ENCODE measurements around the gene SH3RF1. TPM values are rescaled to one million over a fixed set of nuclear protein-coding genes. Genes with fewer than 3 reads are reported as not detected.

SH3RF1 gene
- total RNA-seq, 2 donors from 2014 or later: 17.1 to 17.4 TPM

GRCh38 chr4:169189372-169189771 lies 81.4 kb downstream of the SH3RF1 start:
- Histone ChIP-seq H3K27ac (no peak overlapping the region), H3K36me3 (replicated peaks in 1 of 2; ENCODE audit: insufficient read depth in 1 of 2, low read depth in 2 of 2) (no peaks in the 10 kb centered on the region), H3K9me3 (no peaks in the 10 kb centered on the region), H3K27me3 (no peaks in the 10 kb centered on the region), H3K4me1 (peaks cover 15% of the 10 kb centered on the region), H3K4me3 (no peak overlapping the region)
- 83 to 86% methylated on average over 4 of the region's 4 CpGs for WGBS, 2 donors
- TF ChIP-seq, protein P1, sequence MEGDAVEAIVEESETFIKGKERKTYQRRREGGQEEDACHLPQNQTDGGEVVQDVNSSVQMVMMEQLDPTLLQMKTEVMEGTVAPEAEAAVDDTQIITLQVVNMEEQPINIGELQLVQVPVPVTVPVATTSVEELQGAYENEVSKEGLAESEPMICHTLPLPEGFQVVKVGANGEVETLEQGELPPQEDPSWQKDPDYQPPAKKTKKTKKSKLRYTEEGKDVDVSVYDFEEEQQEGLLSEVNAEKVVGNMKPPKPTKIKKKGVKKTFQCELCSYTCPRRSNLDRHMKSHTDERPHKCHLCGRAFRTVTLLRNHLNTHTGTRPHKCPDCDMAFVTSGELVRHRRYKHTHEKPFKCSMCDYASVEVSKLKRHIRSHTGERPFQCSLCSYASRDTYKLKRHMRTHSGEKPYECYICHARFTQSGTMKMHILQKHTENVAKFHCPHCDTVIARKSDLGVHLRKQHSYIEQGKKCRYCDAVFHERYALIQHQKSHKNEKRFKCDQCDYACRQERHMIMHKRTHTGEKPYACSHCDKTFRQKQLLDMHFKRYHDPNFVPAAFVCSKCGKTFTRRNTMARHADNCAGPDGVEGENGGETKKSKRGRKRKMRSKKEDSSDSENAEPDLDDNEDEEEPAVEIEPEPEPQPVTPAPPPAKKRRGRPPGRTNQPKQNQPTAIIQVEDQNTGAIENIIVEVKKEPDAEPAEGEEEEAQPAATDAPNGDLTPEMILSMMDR (IDR thresholded peaks at IDR 0.05): no peak
- TF ChIP-seq POLR2A (IDR thresholded peaks at IDR 0.05): no peak
- DNase-seq (no peak), ATAC-seq (no peak)
- intact Hi-C loops (cut with DNase I): no loop called here

DNA sequence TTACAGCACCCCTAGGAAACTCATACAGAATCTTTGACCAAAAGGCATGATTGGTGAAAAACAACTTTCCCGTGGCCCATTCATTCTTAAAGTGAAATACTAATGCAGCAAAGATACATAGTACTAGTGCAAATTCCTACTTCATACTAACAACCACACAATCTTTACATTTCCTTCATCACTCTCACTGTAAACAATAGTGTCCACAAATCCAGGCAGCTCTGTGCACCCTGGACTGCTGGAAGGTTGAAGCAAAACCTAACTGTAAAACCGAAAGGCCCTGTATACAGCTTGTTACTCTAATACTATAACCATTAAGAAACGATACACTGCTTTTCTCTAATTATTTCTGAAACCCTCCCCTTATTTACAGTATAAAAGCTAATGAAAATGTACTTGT lies 82.6 kb downstream of the SH3RF1 start:
- 94% methylated on average over 3 of the region's 3 CpGs for WGBS, 2 donors

DNA sequence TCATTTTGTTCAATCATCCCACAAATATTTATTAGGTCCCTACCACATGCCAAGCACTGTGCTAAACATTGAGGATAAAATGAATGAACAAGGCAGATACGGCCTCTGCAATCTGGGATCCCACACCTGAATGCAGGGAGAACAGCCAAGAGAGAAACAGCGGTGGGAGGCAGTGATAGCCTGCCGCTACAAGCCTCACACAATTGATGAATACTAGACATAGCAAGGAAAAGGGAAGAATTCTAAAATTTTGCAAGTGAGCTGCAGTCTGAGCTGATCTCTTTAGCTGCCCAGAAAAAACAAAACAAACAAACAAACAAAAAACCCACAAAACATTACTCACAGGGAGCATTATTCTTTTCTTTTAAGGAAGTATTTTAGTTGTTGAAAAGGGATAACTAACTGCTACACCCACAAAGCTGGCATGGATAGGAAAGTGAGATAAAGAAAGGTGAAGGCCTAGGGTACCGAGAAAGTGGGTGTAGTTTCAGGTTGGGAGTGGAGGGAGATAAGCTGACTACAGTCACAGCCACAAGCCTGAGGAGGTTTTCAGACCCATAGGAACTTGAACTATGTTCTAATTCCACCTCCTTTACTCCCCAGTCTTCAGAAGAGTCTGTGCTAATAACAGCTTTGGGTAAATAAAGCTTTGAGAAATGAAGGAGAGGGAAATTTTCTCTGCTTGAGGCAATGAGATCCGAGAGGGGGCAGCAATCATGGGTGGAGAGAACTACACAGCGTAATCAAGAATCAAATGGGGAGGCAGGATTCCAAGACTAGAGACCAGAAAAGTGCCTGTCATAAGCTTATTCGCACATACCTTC lies 85.4 kb downstream of the SH3RF1 start:
- 43 to 60% methylated on average over 7 of the region's 7 CpGs for WGBS, 2 donors
- no peaks in the 10 kb centered on the region for H3K9me3 ChIP-seq
- no peak overlapping the region for H3K4me3 ChIP-seq
- intact Hi-C loops (cut with DNase I): no loop called here
- TF ChIP-seq, protein P1 (IDR thresholded peaks at IDR 0.05): no peak
- TF ChIP-seq POLR2A (IDR thresholded peaks at IDR 0.05): no peak
- H3K27ac ChIP-seq: peak overlapping the region in 2 of 4 donors; percentile 8 to 15
- DNase-seq: no peak
- ATAC-seq: no peak
- H3K4me1 ChIP-seq: peaks cover 29% of the 10 kb centered on the region
- H3K27me3 ChIP-seq: no peaks in the 10 kb centered on the region
- no peaks in the 10 kb centered on the region for H3K36me3 ChIP-seq (replicated peaks in 1 of 2; ENCODE audit: insufficient read depth in 1 of 2, low read depth in 2 of 2)

More for the DNA sequence above, 82.6 kb downstream of the SH3RF1 start:
- intact Hi-C loops (cut with DNase I): no loop called here
- no peaks in the 10 kb centered on the region for H3K36me3 ChIP-seq (replicated peaks in 1 of 2; ENCODE audit: insufficient read depth in 1 of 2, low read depth in 2 of 2)
- H3K27ac ChIP-seq: no peak overlapping the region
- H3K9me3 ChIP-seq: no peaks in the 10 kb centered on the region
- ATAC-seq (no peak), DNase-seq (no peak)
- no peaks in the 10 kb centered on the region for H3K27me3 ChIP-seq
- no peak for TF ChIP-seq POLR2A (IDR thresholded peaks at IDR 0.05)
- TF ChIP-seq, protein P1 (IDR thresholded peaks at IDR 0.05): no peak
- no peak overlapping the region for H3K4me3 ChIP-seq
- H3K4me1 ChIP-seq: peaks cover 27% of the 10 kb centered on the region

GRCh38 chr4:169184686-169185085 lies 86.1 kb downstream of the SH3RF1 start:
- H3K36me3 ChIP-seq (replicated peaks in 1 of 2; ENCODE audit: insufficient read depth in 1 of 2, low read depth in 2 of 2): no peaks in the 10 kb centered on the region
- ATAC-seq: no peak
- no peaks in the 10 kb centered on the region for H3K27me3 ChIP-seq
- no peak overlapping the region for H3K4me3 ChIP-seq
- intact Hi-C loops (cut with DNase I): no loop called here
- peak overlapping the region in 2 of 4 donors; percentile 8 to 15 for H3K27ac ChIP-seq
- peaks cover 36% of the 10 kb centered on the region for H3K4me1 ChIP-seq
- H3K9me3 ChIP-seq: no peaks in the 10 kb centered on the region
- DNase-seq: no peak
- TF ChIP-seq, protein P1 (IDR thresholded peaks at IDR 0.05): no peak
- TF ChIP-seq POLR2A (IDR thresholded peaks at IDR 0.05): no peak
- WGBS, 2 donors: 35 to 43% methylated on average over 3 of the region's 3 CpGs

GRCh38 chr4:169184236-169184635 lies 86.5 kb downstream of the SH3RF1 start:
- ATAC-seq: no peak
- no peak overlapping the region for H3K27ac ChIP-seq
- WGBS, 2 donors: 68% methylated on average over 3 of the region's 3 CpGs
- peaks cover 36% of the 10 kb centered on the region for H3K4me1 ChIP-seq
- no peaks in the 10 kb centered on the region for H3K36me3 ChIP-seq (replicated peaks in 1 of 2; ENCODE audit: insufficient read depth in 1 of 2, low read depth in 2 of 2)
- no peak overlapping the region for H3K4me3 ChIP-seq
- H3K9me3 ChIP-seq: no peaks in the 10 kb centered on the region
- intact Hi-C loops (cut with DNase I): no loop called here
- DNase-seq: peak in 1 of 4 donors; percentile 23
- no peaks in the 10 kb centered on the region for H3K27me3 ChIP-seq
- TF ChIP-seq, protein P1 (IDR thresholded peaks at IDR 0.05): no peak
- no peak for TF ChIP-seq POLR2A (IDR thresholded peaks at IDR 0.05)

Data from body of pancreas (tissue), 4 donors.